HG03575 (cell line): Measurements from ENCODE around the gene FMNL2.
A peak's percentile ranks its signal among the peaks of the same experiment; 100 is the strongest.

Experiments
- ATAC-seq: cut with Tn5 transposase; IDR thresholded peaks from one replicate; pipeline ENCODE4 v1.9.1; 2021; ENCODE audit not compliant: unreplicated experiment, insufficient number of reproducible peaks, low FRiP score; ENCODE audit errors: extremely low read depth

FMNL2 gene

GRCh38 chr2:152477347-152478092 is 142.5 kb downstream of the FMNL2 start:
- ATAC-seq, result no peak

- no peak for ATAC-seq
These were observed 144.3 kb downstream of the FMNL2 start for GRCh38 chr2:152479282-152479681.

- ATAC-seq, result no peak
These were observed 145.9 kb downstream of the FMNL2 start for GRCh38 chr2:152480821-152481399.

- no peak for ATAC-seq
These were observed 147.1 kb downstream of the FMNL2 start for GRCh38 chr2:152481881-152482583.

GRCh38 chr2:152483276-152484063 is 148.5 kb downstream of the FMNL2 start:
- no peak for ATAC-seq

- ATAC-seq, result no peak
These were observed 151.2 kb downstream of the FMNL2 start for GRCh38 chr2:152485954-152486736.

GRCh38 chr2:152486737-152487400 is 151.9 kb downstream of the FMNL2 start:
- ATAC-seq, result no peak

GRCh38 chr2:152488075-152488474 is 153.1 kb downstream of the FMNL2 start:
- ATAC-seq, result no peak

- no peak for ATAC-seq
These were observed 154.4 kb downstream of the FMNL2 start for GRCh38 chr2:152489364-152489763.

GRCh38 chr2:152490686-152491455 is 155.9 kb downstream of the FMNL2 start:
- ATAC-seq, result no peak

- no peak for ATAC-seq
These were observed 157.2 kb downstream of the FMNL2 start for GRCh38 chr2:152492131-152492530.

- no peak for ATAC-seq
These were observed 157.9 kb downstream of the FMNL2 start for GRCh38 chr2:152492911-152493310.

GRCh38 chr2:152493417-152493816 is 158.4 kb downstream of the FMNL2 start:
- ATAC-seq, result no peak

- no peak for ATAC-seq
These were observed 159.1 kb downstream of the FMNL2 start for GRCh38 chr2:152493945-152494528.

GRCh38 chr2:152496371-152496770 is 161.4 kb downstream of the FMNL2 start:
- ATAC-seq, result no peak

- ATAC-seq, result peak; percentile 59
These were observed 162.6 kb downstream of the FMNL2 start for GRCh38 chr2:152497481-152498052.

GRCh38 chr2:152499331-152499816 is 164.4 kb downstream of the FMNL2 start:
- no peak for ATAC-seq
